ENCODE results near the gene VWF.
"Not testable (repeated sequence)": the region's sequence is repeated elsewhere in the genome, so short reads cannot be mapped to it uniquely, and the experiment has no call there.

Gene VWF

GRCh38 chr12:6104027-6104426 is 20.4 kb downstream of the VWF start:
- Histone ChIP-seq H3K36me3 (ENCODE audit: control insufficient read depth, insufficient read depth, low read length) (no peaks in the 10 kb centered on the region), H3K4me3 (ENCODE audit: low read depth, low read length) (no peak overlapping the region), H3K4me1 (ENCODE audit: control insufficient read depth, insufficient read depth, low read length) (no peaks in the 10 kb centered on the region), H3K9ac (ENCODE audit: low read length) (no peak overlapping the region), H3K9me3 (ENCODE audit: control insufficient read depth, insufficient read depth, low read depth, low read length) (no peaks in the 10 kb centered on the region), H3K27ac (ENCODE audit: low read depth, low read length) (no peak overlapping the region), H3K27me3 (ENCODE audit: control insufficient read depth, insufficient read depth, low read length) (no peaks in the 10 kb centered on the region)

- H3K9me3 ChIP-seq (ENCODE audit: control insufficient read depth, insufficient read depth, low read depth, low read length); H3K4me1 ChIP-seq (ENCODE audit: control insufficient read depth, insufficient read depth, low read length); H3K9ac ChIP-seq (ENCODE audit: low read length); H3K4me3 ChIP-seq (ENCODE audit: low read depth, low read length); H3K27me3 ChIP-seq (ENCODE audit: control insufficient read depth, insufficient read depth, low read length); H3K36me3 ChIP-seq (ENCODE audit: control insufficient read depth, insufficient read depth, low read length); H3K27ac ChIP-seq (ENCODE audit: low read depth, low read length): not testable (repeated sequence)
These were observed 22.4 kb downstream of the VWF start for GRCh38 chr12:6102021-6102420.

GRCh38 chr12:6099316-6099715 is 25.2 kb downstream of the VWF start:
- H3K4me1 ChIP-seq (ENCODE audit: control insufficient read depth, insufficient read depth, low read length) = no peaks in the 10 kb centered on the region
- H3K36me3 ChIP-seq (ENCODE audit: control insufficient read depth, insufficient read depth, low read length) = no peaks in the 10 kb centered on the region
- H3K9me3 ChIP-seq (ENCODE audit: control insufficient read depth, insufficient read depth, low read depth, low read length) = no peaks in the 10 kb centered on the region
- no peak overlapping the region for H3K9ac ChIP-seq (ENCODE audit: low read length)
- no peaks in the 10 kb centered on the region for H3K27me3 ChIP-seq (ENCODE audit: control insufficient read depth, insufficient read depth, low read length)
- H3K4me3 ChIP-seq (ENCODE audit: low read depth, low read length) = no peak overlapping the region
- H3K27ac ChIP-seq (ENCODE audit: low read depth, low read length) = no peak overlapping the region

GRCh38 chr12:6097411-6097810 is 27.1 kb downstream of the VWF start:
- Histone ChIP-seq H3K27me3 (ENCODE audit: control insufficient read depth, insufficient read depth, low read length) (no peaks in the 10 kb centered on the region), H3K9me3 (ENCODE audit: control insufficient read depth, insufficient read depth, low read depth, low read length) (no peaks in the 10 kb centered on the region), H3K4me1 (ENCODE audit: control insufficient read depth, insufficient read depth, low read length) (peaks cover 11% of the 10 kb centered on the region; the same call in 1 of the 2 replicates), H3K9ac (ENCODE audit: low read length) (no peak overlapping the region), H3K36me3 (ENCODE audit: control insufficient read depth, insufficient read depth, low read length) (no peaks in the 10 kb centered on the region), H3K4me3 (ENCODE audit: low read depth, low read length) (no peak overlapping the region), H3K27ac (ENCODE audit: low read depth, low read length) (no peak overlapping the region)

- no peak overlapping the region for H3K4me3 ChIP-seq (ENCODE audit: low read depth, low read length)
- H3K9ac ChIP-seq (ENCODE audit: low read length) = no peak overlapping the region
- peaks cover 11% of the 10 kb centered on the region; the same call in 1 of the 2 replicates for H3K4me1 ChIP-seq (ENCODE audit: control insufficient read depth, insufficient read depth, low read length)
- H3K36me3 ChIP-seq (ENCODE audit: control insufficient read depth, insufficient read depth, low read length) = no peaks in the 10 kb centered on the region
- H3K9me3 ChIP-seq (ENCODE audit: control insufficient read depth, insufficient read depth, low read depth, low read length) = no peaks in the 10 kb centered on the region
- H3K27ac ChIP-seq (ENCODE audit: low read depth, low read length) = no peak overlapping the region
- H3K27me3 ChIP-seq (ENCODE audit: control insufficient read depth, insufficient read depth, low read length) = no peaks in the 10 kb centered on the region
These were observed 27.9 kb downstream of the VWF start for GRCh38 chr12:6096527-6096926.

GRCh38 chr12:6095269-6095668 is 29.2 kb downstream of the VWF start:
- Histone ChIP-seq H3K27me3 (ENCODE audit: control insufficient read depth, insufficient read depth, low read length) (no peaks in the 10 kb centered on the region), H3K27ac (ENCODE audit: low read depth, low read length) (no peak overlapping the region)

GRCh38 chr12:6093764-6094163 is 30.7 kb downstream of the VWF start:
- Histone ChIP-seq H3K36me3 (ENCODE audit: control insufficient read depth, insufficient read depth, low read length) (no peaks in the 10 kb centered on the region), H3K27ac (ENCODE audit: low read depth, low read length) (no peak overlapping the region), H3K9ac (ENCODE audit: low read length) (no peak overlapping the region), H3K4me1 (ENCODE audit: control insufficient read depth, insufficient read depth, low read length) (peaks cover 20% of the 10 kb centered on the region), H3K9me3 (ENCODE audit: control insufficient read depth, insufficient read depth, low read depth, low read length) (no peaks in the 10 kb centered on the region), H3K4me3 (ENCODE audit: low read depth, low read length) (no peak overlapping the region), H3K27me3 (ENCODE audit: control insufficient read depth, insufficient read depth, low read length) (no peaks in the 10 kb centered on the region)

More at GRCh38 chr12:6095269-6095668, 29.2 kb downstream of the VWF start:
- Histone ChIP-seq H3K9me3 (ENCODE audit: control insufficient read depth, insufficient read depth, low read depth, low read length) (no peaks in the 10 kb centered on the region), H3K4me3 (ENCODE audit: low read depth, low read length) (no peak overlapping the region), H3K4me1 (ENCODE audit: control insufficient read depth, insufficient read depth, low read length) (peaks cover 11% of the 10 kb centered on the region; the same call in 1 of the 2 replicates), H3K36me3 (ENCODE audit: control insufficient read depth, insufficient read depth, low read length) (no peaks in the 10 kb centered on the region), H3K9ac (ENCODE audit: low read length) (no peak overlapping the region)

- Histone ChIP-seq H3K27ac (ENCODE audit: low read depth, low read length) (no peak overlapping the region), H3K27me3 (ENCODE audit: control insufficient read depth, insufficient read depth, low read length) (no peaks in the 10 kb centered on the region), H3K4me1 (ENCODE audit: control insufficient read depth, insufficient read depth, low read length) (peaks cover 23% of the 10 kb centered on the region), H3K36me3 (ENCODE audit: control insufficient read depth, insufficient read depth, low read length) (no peaks in the 10 kb centered on the region), H3K9me3 (ENCODE audit: control insufficient read depth, insufficient read depth, low read depth, low read length) (no peaks in the 10 kb centered on the region), H3K4me3 (ENCODE audit: low read depth, low read length) (no peak overlapping the region), H3K9ac (ENCODE audit: low read length) (no peak overlapping the region)
These were observed 31.4 kb downstream of the VWF start for GRCh38 chr12:6092784-6093722.

- Histone ChIP-seq H3K9me3 (ENCODE audit: control insufficient read depth, insufficient read depth, low read depth, low read length) (no peaks in the 10 kb centered on the region), H3K27me3 (ENCODE audit: control insufficient read depth, insufficient read depth, low read length) (no peaks in the 10 kb centered on the region), H3K9ac (ENCODE audit: low read length) (no peak overlapping the region), H3K4me1 (ENCODE audit: control insufficient read depth, insufficient read depth, low read length) (peaks cover 24% of the 10 kb centered on the region), H3K4me3 (ENCODE audit: low read depth, low read length) (no peak overlapping the region), H3K27ac (ENCODE audit: low read depth, low read length) (no peak overlapping the region), H3K36me3 (ENCODE audit: control insufficient read depth, insufficient read depth, low read length) (no peaks in the 10 kb centered on the region)
These were observed 32.5 kb downstream of the VWF start for GRCh38 chr12:6091786-6092566.

GRCh38 chr12:6090803-6091202 is 33.7 kb downstream of the VWF start:
- no peaks in the 10 kb centered on the region for H3K27me3 ChIP-seq (ENCODE audit: control insufficient read depth, insufficient read depth, low read length)
- peaks cover 36% of the 10 kb centered on the region for H3K4me1 ChIP-seq (ENCODE audit: control insufficient read depth, insufficient read depth, low read length)
- H3K27ac ChIP-seq (ENCODE audit: low read depth, low read length) = no peak overlapping the region

More at GRCh38 chr12:6090803-6091202, 33.7 kb downstream of the VWF start:
- Histone ChIP-seq H3K9me3 (ENCODE audit: control insufficient read depth, insufficient read depth, low read depth, low read length) (no peaks in the 10 kb centered on the region), H3K36me3 (ENCODE audit: control insufficient read depth, insufficient read depth, low read length) (no peaks in the 10 kb centered on the region), H3K4me3 (ENCODE audit: low read depth, low read length) (no peak overlapping the region), H3K9ac (ENCODE audit: low read length) (no peak overlapping the region)
